RWPE1 (cell line): ENCODE measurements around the gene UBE2L6.
A peak's percentile ranks its signal among the peaks of the same experiment; 100 is the strongest.

ENCODE experiments used
- CTCF ChIA-PET: fragments of 350-600 bp; sonication (Branson Sonifier 250); formaldehyde crosslinking; extraction: SDS; loops from one replicate; lab custom pipeline; 2021; lab: Yijun Ruan, JAX
- POLR2A ChIA-PET: fragments of 400-600 bp; formaldehyde crosslinking; extraction: SDS; loops from one replicate; lab custom pipeline; 2020; ENCODE audit warnings: antibody characterized with exemption; ENCODE audit not compliant: low non-redundant PET; lab: Yijun Ruan, JAX
- DNase-seq: peaks from one replicate; pipeline ENCODE4 v3.0.0; 2012; ENCODE audit warnings: low spot score
- H3K27ac ChIP-seq: fragments of 450-650 bp; 2 replicates; pipeline ENCODE4 v1.5.1; 2017
- TF ChIP-seq, protein P1 (sequence below): fragments of 450-650 bp; conservative IDR thresholded peaks from 2 replicates; pipeline ENCODE4 v1.5.1; 2017; ENCODE audit warnings: low read depth, mild to moderate bottlenecking

UBE2L6 gene

DNA sequence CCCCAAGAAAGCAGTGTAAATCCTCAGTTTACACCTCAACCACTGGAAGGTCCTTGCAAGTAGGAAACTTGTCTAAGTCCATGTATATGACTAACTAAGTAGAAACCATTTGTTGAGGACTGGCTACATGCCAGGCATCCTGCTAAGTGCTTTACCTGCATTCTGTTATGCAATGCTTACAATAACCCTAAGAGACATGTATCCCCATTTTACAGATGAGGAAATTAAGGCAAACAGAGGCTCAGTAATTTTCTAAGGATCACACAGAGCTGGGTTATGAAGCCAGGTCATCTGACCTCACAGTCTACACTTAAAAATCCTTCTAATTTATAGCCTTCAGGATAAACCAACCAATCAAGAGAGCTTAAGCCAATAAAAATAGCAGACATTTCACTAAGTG, 38.5 kb downstream of the UBE2L6 start:
- H3K27ac ChIP-seq: no peak overlapping the region
- TF ChIP-seq, protein P1, sequence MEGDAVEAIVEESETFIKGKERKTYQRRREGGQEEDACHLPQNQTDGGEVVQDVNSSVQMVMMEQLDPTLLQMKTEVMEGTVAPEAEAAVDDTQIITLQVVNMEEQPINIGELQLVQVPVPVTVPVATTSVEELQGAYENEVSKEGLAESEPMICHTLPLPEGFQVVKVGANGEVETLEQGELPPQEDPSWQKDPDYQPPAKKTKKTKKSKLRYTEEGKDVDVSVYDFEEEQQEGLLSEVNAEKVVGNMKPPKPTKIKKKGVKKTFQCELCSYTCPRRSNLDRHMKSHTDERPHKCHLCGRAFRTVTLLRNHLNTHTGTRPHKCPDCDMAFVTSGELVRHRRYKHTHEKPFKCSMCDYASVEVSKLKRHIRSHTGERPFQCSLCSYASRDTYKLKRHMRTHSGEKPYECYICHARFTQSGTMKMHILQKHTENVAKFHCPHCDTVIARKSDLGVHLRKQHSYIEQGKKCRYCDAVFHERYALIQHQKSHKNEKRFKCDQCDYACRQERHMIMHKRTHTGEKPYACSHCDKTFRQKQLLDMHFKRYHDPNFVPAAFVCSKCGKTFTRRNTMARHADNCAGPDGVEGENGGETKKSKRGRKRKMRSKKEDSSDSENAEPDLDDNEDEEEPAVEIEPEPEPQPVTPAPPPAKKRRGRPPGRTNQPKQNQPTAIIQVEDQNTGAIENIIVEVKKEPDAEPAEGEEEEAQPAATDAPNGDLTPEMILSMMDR: no peak
- no peak for DNase-seq
- ChIA-PET CTCF (interaction anchor here (0.9 to 5.8 kb wide), 4 partner anchors 36 to 180 kb away, joined by 3 to 67 read pairs (median 7); partner anchors contain the start of gene RTN4RL2), POLR2A (no interaction called here)

DNA sequence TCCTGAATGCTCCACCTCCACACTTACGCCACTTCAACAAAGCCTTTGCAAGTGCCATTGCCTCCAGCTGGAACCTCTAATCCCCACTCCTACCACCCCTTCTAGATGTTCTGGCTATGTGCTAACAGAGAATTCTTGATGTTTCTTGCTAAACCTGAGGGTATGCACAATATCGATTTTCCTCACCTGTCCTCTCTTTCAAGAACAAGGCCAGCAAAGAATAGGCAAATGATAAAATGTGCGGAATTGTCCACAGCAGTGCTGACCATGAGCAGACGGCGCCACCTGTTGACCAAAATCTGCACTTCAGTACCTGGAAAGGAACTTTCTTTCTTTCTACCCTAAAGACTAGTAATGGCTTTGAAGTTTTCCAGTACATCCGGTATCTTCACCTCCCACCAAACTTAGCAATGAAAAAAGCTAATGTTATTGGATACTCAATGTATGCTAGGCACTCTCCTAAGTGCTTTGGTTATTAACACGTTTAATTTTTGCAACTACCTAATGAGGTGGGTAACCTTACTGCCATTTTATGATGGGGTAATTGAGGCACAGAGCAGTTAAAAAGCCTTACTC, 40.3 kb downstream of the UBE2L6 start:
- DNase-seq: no peak
- POLR2A ChIA-PET: interaction anchor here (1.1 kb wide), 1 partner anchor 36 kb away, joined by 3 read pairs; no protein-coding TSS in a partner anchor
- CTCF ChIA-PET: interaction anchor here (0.6 to 5.8 kb wide), 19 partner anchors 10 to 918 kb away, joined by 3 to 67 read pairs (median 4); partner anchors contain the start of genes RTN4RL2 and SLC43A1
- TF ChIP-seq, protein P1: peak; percentile 91
- H3K27ac ChIP-seq: no peak overlapping the region

DNA sequence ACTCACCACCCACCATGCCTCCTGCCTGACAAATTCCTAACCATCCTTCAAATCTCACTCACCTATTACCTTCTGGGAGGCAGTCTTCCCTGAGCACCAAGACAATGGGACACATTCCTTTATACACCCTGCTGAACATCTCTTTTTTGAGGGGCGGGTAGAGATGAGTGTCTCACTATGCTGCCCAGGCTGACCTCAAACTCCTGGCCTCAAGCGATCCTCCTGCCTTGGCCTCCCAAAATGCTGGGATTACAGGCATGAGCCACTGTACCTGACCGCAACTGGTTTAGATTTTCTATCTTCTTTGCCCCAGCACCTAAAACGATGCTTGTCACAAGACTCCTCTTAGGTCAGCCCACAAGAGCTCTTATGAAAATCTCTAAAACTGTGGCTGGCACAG, 44.1 kb downstream of the UBE2L6 start:
- no peak overlapping the region for H3K27ac ChIP-seq
- POLR2A ChIA-PET: no interaction called here
- TF ChIP-seq, protein P1: no peak
- CTCF ChIA-PET: no interaction called here
- DNase-seq: no peak

DNA sequence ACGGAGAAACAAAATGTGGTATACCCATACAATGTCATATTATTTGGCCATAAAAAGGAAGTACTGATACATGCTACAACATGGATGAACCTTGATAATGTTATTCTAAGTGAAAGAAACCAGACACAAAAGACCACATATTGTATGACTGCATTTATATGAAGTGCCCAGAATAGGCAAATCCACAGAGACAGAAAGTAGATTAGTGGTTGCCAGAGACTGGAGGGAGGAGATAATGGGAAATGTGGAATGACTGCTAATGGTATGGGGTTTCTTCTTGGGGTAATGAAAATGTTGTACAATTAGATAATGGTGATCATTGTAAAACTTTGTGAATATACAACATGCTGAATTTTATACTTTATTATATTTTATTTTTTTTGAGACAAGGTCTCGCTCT, 46.4 kb downstream of the UBE2L6 start:
- no peak overlapping the region for H3K27ac ChIP-seq
- TF ChIP-seq, protein P1: no peak
- no peak for DNase-seq
- ChIA-PET CTCF (interaction anchor here (1.8 kb wide), 2 partner anchors 63 to 64 kb away, joined by 6 to 8 read pairs; no protein-coding TSS in a partner anchor), POLR2A (no interaction called here)

DNA sequence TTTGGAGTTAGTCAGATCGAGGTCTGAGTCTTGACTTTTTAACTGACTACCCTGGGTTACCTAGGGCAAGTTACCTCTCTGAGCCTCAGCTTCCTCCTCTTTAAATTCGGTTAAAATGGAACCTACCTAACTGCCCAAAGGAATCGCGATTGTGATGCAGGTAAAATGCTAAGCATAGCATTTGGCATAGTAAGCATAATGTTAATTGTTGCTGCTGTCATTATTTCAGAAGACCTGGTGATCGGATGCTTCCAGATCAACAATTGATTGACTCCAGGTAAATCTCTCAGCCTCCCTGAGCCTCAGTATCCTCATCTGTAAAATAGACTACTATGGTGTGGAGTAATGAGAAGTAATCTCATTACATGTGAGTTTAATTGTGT, 51.4 kb downstream of the UBE2L6 start:
- no peak for DNase-seq
- H3K27ac ChIP-seq: peak overlapping the region; percentile 63
- TF ChIP-seq, protein P1: no peak
- CTCF ChIA-PET: interaction anchor here (1.0 to 4.5 kb wide), 4 partner anchors 11 to 58 kb away, joined by 5 to 28 read pairs (median 17); no protein-coding TSS in a partner anchor
- POLR2A ChIA-PET: no interaction called here

DNA sequence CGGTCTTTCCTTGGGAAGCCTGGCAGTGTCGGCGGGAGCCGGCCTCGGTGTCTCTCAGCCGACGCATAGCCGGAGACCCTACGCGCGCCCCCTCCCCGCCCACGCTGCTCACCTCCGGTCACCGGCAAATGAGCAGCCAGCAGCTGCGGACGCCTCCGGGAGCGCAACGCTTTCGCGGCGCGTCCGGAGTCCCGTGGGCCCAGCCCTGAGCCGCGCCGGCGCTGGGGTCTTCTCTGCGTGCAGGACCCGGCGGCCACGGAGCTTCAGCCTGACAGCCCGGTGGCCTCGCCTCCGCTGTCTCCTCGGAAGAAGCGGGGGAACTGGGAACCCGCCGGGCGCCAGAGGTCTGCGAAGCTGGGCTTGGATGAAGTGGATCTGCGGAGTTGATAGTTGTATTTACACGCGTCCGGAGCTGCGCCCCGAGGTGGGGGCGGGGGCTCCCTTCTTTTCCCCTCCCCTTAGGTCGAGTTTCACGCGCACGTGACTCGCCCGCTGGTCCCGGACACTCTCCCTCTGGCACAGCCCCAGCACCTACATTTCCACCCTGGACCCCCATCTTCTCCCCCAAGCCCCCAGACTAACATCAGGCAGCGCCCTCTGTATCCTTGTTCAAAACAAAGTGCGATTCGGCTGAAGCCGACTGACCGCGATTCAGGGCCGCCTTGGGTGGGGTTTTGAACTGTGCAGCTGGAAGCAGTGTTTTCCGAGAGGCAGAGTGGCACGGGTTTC, 52.0 kb downstream of the UBE2L6 start, which contains the start of gene SLC43A1:
TSS of gene SLC43A1 (minus strand) at position 371 of the 729 bp plus-strand sequence. CDS start 1,591 bp downstream, outside the sequence.
- peak; percentile 25 for DNase-seq
- TF ChIP-seq, protein P1: no peak
- ChIA-PET POLR2A (no interaction called here), CTCF (interaction anchor here (0.7 to 4.5 kb wide), 5 partner anchors 12 to 120 kb away, joined by 3 to 28 read pairs (median 15); no protein-coding TSS in a partner anchor)
- peak within 1 kb of the TSS; percentile 63 for H3K27ac ChIP-seq
